ENCODE measurements around the gene ANKRD60. TPM values are rescaled to one million over a fixed set of nuclear protein-coding genes. Genes with fewer than 3 reads are reported as not detected.

ANKRD60 gene
- total and polyA plus RNA-seq, 2 of the 4 experiments (the other 2 are of a cell fraction) = not detected

- no peak overlapping the region for H2BK5ac ChIP-seq (ENCODE audit: low read depth, low read length, poor library complexity, severe bottlenecking)
- H3K9ac ChIP-seq (ENCODE audit: low read depth, low read length) = no peak overlapping the region
- BruUV-seq (replicated peaks) = no TSS peak
- H3K4me1 ChIP-seq (ENCODE audit: control insufficient read depth, insufficient read depth, low read length) = no peaks in the 10 kb centered on the region
- no peaks in the 10 kb centered on the region for H3K79me1 ChIP-seq (ENCODE audit: low read depth in 1 of 2, low read length in 2 of 2)
- H2AK5ac ChIP-seq (ENCODE audit: low read depth, low read length) = no peak overlapping the region
- H2BK120ac ChIP-seq (ENCODE audit: low read depth, low read length) = no peak overlapping the region
- no peak overlapping the region for H2BK15ac ChIP-seq (ENCODE audit: low read depth, low read length)
- H4K5ac ChIP-seq (ENCODE audit: low read depth, low read length) = no peak overlapping the region
- H3K14ac ChIP-seq (replicated peaks; ENCODE audit: low read depth, low read length) = no peak overlapping the region
- ChIA-PET POLR2A (ENCODE audit: unreplicated experiment) (no interaction called here), CTCF (no interaction called here)
- no peak overlapping the region for H3K4me2 ChIP-seq (ENCODE audit: low read depth, low read length)
- TF ChIP-seq SMC3 (IDR thresholded peaks at IDR 0.05; ENCODE audit: low read depth, low read length) (no peak), MXI1 (IDR thresholded peaks at IDR 0.05; ENCODE audit: borderline replicate concordance, low read depth, low read length) (no peak), ELK1 (IDR thresholded peaks at IDR 0.05; ENCODE audit: borderline replicate concordance, low read depth, low read length) (no peak), FOS (IDR thresholded peaks at IDR 0.05; ENCODE audit: low read depth, low read length) (no peak), NFE2L2 (IDR thresholded peaks at IDR 0.05; ENCODE audit: low read depth, low read length) (no peak), MAZ (IDR thresholded peaks at IDR 0.05; ENCODE audit: borderline replicate concordance, low read depth, low read length) (no peak), RCOR1 (IDR thresholded peaks at IDR 0.05; ENCODE audit: insufficient replicate concordance, low read length) (no peak), USF2 (IDR thresholded peaks at IDR 0.05; ENCODE audit: low read depth, low read length) (no peak), RAD21 (IDR thresholded peaks at IDR 0.05; ENCODE audit: low read length) (no peak), CHD1 (IDR thresholded peaks at IDR 0.05; ENCODE audit: low read depth, low read length) (no peak), POLR2A (IDR thresholded peaks at IDR 0.05; ENCODE audit: low read depth, low read length) (no peak)
- H4K20me1 ChIP-seq (ENCODE audit: insufficient read depth, low read length) = no peaks in the 10 kb centered on the region
- H3K4ac ChIP-seq (ENCODE audit: low read depth, low read length) = no peak overlapping the region
- no peak overlapping the region for H4K8ac ChIP-seq (ENCODE audit: low read depth in 2 of 2, low read length in 2 of 2)
- no peaks in the 10 kb centered on the region for H3K9me3 ChIP-seq (ENCODE audit: control insufficient read depth, insufficient read depth, low read length)
- no peak overlapping the region for H3K27ac ChIP-seq (ENCODE audit: insufficient read depth, low read length)
- ATAC-seq (ENCODE audit: low read depth) (no peak), DNase-seq (no peak)
- H2AFZ ChIP-seq (replicated peaks; ENCODE audit: low read length, poor library complexity) = no peak overlapping the region
- no peak overlapping the region for H3K4me3 ChIP-seq (ENCODE audit: insufficient read depth, low read depth, low read length)
- in situ Hi-C loops (cut with MboI; ENCODE audit: low sequenced_read_pairs) = no loop called here
- H3K27me3 ChIP-seq (ENCODE audit: control insufficient read depth, insufficient read depth, low read length) = peaks cover 19% of the 10 kb centered on the region
- intact Hi-C loops (cut with micrococcal nuclease) = no loop called here
- no peak overlapping the region for H3K23ac ChIP-seq (ENCODE audit: low read depth, low read length)
- no peak overlapping the region for H2BK20ac ChIP-seq (ENCODE audit: low read depth, low read length)
- no peak overlapping the region for H4K91ac ChIP-seq (ENCODE audit: insufficient read depth, low read depth, low read length)
- no peak overlapping the region for H2AK9ac ChIP-seq (replicated peaks; ENCODE audit: low read depth, low read length, poor library complexity)
- no peak overlapping the region for H3K56ac ChIP-seq (ENCODE audit: extremely low read depth, insufficient read depth, low read length)
- H3K18ac ChIP-seq (ENCODE audit: low read depth, low read length) = no peak overlapping the region
- H3K36me3 ChIP-seq (ENCODE audit: control insufficient read depth, insufficient read depth, low read length) = no peaks in the 10 kb centered on the region
- dilution Hi-C loops (cut with HindIII; ENCODE audit: low sequenced_read_pairs, unreplicated experiment) = no loop called here
- H3K9me1 ChIP-seq (ENCODE audit: insufficient read depth, low read length) = no peaks in the 10 kb centered on the region
Observed at GRCh38 chr20:58202044-58202443, 26.4 kb downstream of the ANKRD60 start.

Data from IMR-90 (cell line).